Measurements from ENCODE around the gene MAN1C1. TPM values are rescaled to one million over a fixed set of nuclear protein-coding genes. Genes with fewer than 3 reads are reported as not detected.

Gene MAN1C1
- total and polyA plus RNA-seq, 9 of the 15 experiments (the other 6 are each of a cell fraction or from before 2014, with no cell fraction given), result 0.04 to 0.44 (median 0.10) TPM; not detected in 3

DNA sequence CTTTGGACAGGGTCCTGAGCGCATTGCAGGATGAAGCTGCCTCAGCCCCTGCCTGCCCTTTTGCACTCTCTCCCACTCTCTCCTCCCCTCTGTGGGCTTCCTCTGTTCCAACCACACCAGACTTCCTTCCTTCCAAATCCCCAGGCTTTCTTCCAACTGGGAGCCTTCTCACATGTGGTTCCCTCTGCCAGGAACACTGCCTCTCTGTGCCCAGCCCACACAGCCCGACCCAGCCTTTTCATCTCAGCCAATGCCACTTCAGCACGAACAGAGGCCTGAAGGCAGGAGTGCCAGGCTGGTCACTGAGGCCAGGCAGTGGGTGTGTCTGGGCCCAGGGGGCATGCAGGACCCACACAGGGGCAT, 189.3 kb downstream of the MAN1C1 start:
- FAIRE-seq (no peak), ATAC-seq (no peak), DNase-seq (ENCODE audit: extremely low read depth in 1 of 4, low spot score in 3 of 4) (no peak)
- H3K4me1 ChIP-seq (replicated peaks in 1 of 2; ENCODE audit: control insufficient read depth in 2 of 2, insufficient read depth in 2 of 2, low read length in 2 of 2), result peaks cover 10 to 36% of the 10 kb centered on the region in 2 experiments; a peak in 4 of 5 replicates
- WGBS (ENCODE audit: insufficient coverage, low coverage, missing lambda C conversion rate), result 43% methylated on average over 3 of the region's 3 CpGs
- no peaks in the 10 kb centered on the region for H3K27me3 ChIP-seq (ENCODE audit: control insufficient read depth in 2 of 2, insufficient read depth in 2 of 2, low read length in 2 of 2)
- ChIA-PET POLR2A (no interaction called here), CTCF (ENCODE audit: low intra/inter-chr PET ratio) (no interaction called here)
- H3K36me3 ChIP-seq (ENCODE audit: control insufficient read depth, insufficient read depth, low read length), result no peaks in the 10 kb centered on the region
- H3K9me3 ChIP-seq (replicated peaks; ENCODE audit: control insufficient read depth, insufficient read depth, low read depth, low read length), result no peaks in the 10 kb centered on the region
- no peak overlapping the region for H3K4me3 ChIP-seq
- no TSS peak for BruUV-seq (replicated peaks)
- no peak overlapping the region for H3K4me2 ChIP-seq (ENCODE audit: insufficient read depth, low read length)
- H4K20me1 ChIP-seq (replicated peaks; ENCODE audit: control insufficient read depth, insufficient read depth, low read length), result peaks cover 4% of the 10 kb centered on the region; the same call in 1 of the 2 replicates
- in situ Hi-C loops (cut with MboI), result no loop called here
- no peak overlapping the region for H3K27ac ChIP-seq (ENCODE audit: extremely low read depth, low read depth, low read length)
- no peaks in the 10 kb centered on the region for H3K79me2 ChIP-seq (ENCODE audit: control insufficient read depth, insufficient read depth, low read length)
- no peak overlapping the region for H2AFZ ChIP-seq (ENCODE audit: low read depth, low read length)
- no peak overlapping the region for H3K9ac ChIP-seq (ENCODE audit: insufficient read depth in 1 of 2, low read depth in 2 of 2, low read length in 2 of 2)
- H3K9me1 ChIP-seq (ENCODE audit: control insufficient read depth, insufficient read depth, low read length), result no peaks in the 10 kb centered on the region
- intact Hi-C loops (cut with micrococcal nuclease), result no loop called here
- TF ChIP-seq, protein P1, sequence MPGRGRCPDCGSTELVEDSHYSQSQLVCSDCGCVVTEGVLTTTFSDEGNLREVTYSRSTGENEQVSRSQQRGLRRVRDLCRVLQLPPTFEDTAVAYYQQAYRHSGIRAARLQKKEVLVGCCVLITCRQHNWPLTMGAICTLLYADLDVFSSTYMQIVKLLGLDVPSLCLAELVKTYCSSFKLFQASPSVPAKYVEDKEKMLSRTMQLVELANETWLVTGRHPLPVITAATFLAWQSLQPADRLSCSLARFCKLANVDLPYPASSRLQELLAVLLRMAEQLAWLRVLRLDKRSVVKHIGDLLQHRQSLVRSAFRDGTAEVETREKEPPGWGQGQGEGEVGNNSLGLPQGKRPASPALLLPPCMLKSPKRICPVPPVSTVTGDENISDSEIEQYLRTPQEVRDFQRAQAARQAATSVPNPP (IDR thresholded peaks at IDR 0.05; ENCODE audit: borderline replicate concordance, insufficient read depth, insufficient read length), result no peak
- TF ChIP-seq NONO (IDR thresholded peaks at IDR 0.05; ENCODE audit: low read depth in 2 of 2, low read length in 1 of 2), result no peak
- no peak for TF ChIP-seq ZNF146 (CRISPR knock-in tag; IDR thresholded peaks at IDR 0.05; ENCODE audit: unreplicated experiment)
- TF ChIP-seq, protein P2, sequence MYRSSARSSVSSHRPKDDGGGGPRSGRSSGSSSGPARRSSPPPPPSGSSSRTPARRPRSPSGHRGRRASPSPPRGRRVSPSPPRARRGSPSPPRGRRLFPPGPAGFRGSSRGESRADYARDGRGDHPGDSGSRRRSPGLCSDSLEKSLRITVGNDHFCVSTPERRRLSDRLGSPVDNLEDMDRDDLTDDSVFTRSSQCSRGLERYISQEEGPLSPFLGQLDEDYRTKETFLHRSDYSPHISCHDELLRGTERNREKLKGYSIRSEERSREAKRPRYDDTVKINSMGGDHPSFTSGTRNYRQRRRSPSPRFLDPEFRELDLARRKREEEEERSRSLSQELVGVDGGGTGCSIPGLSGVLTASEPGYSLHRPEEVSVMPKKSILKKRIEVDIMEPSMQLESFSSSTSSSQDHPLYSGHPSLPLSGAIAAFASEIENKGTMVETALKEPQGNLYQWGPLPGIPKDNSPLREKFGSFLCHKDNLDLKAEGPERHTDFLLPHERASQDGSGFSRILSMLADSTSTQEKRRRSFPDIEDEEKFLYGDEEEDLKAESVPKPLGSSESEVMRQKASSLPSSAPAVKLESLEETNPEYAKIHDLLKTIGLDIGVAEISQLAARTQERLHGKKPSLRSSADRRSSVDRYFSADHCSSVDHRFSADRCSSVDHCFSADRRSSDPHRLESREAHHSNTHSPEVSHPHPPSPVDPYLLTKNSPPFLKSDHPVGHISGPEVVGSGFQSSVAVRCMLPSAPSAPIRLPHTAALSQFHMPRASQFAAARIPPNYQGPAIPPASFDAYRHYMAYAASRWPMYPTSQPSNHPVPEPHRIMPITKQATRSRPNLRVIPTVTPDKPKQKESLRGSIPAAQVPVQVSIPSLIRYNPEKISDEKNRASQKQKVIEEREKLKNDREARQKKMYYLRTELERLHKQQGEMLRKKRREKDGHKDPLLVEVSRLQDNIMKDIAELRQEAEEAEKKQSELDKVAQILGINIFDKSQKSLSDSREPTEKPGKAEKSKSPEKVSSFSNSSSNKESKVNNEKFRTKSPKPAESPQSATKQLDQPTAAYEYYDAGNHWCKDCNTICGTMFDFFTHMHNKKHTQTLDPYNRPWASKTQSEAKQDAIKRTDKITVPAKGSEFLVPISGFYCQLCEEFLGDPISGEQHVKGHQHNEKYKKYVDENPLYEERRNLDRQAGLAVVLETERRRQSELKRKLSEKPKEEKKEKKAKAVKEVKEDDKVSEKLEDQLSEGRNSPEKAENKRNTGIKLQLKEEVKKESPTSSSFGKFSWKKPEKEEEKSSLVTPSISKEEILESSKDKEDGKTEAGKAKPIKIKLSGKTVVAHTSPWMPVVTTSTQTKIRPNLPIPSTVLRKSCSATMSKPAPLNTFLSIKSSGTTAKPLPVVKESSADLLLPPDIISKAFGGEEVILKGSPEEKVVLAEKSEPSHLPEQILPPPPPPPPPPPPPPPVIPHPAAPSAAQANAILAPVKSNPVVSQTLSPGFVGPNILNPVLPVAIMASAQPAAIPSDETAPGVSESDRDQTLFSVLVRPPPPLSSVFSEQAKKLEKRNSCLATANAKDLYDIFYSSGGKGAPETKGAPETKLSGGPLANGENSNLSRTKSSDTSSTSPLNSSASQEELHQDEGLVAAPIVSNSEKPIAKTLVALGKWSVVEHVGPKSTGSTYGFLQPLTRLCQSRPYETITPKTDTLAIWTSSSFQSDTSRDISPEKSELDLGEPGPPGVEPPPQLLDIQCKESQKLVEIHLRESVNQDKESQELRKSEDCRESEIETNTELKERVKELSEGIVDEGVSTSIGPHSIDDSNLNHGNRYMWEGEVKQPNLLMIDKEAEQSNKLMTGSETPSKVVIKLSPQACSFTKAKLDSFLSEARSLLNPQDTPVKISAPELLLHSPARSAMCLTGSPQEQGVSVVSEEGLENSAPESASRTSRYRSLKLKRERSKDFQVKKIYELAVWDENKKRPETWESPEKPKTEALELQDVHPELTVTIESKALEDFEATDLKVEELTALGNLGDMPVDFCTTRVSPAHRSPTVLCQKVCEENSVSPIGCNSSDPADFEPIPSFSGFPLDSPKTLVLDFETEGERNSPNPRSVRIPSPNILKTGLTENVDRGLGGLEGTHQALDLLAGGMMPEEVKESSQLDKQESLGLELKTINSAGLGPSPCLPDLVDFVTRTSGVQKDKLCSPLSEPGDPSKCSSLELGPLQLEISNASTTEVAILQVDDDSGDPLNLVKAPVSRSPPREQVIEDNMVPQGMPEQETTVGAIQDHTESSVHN (IDR thresholded peaks at IDR 0.05; ENCODE audit: borderline replicate concordance in 1 of 2, low read depth in 1 of 2), result no peak
- no peak for TF ChIP-seq EP300 (IDR thresholded peaks at IDR 0.05; ENCODE audit: low read length)
- TF ChIP-seq SREBF2 (CRISPR knock-in tag; IDR thresholded peaks at IDR 0.05), result no peak
- TF ChIP-seq ZNF174 (CRISPR knock-in tag; IDR thresholded peaks at IDR 0.05), result no peak
- no peak for TF ChIP-seq COPS2 (conservative IDR thresholded peaks at IDR 0.05)
- no peak for TF ChIP-seq TARDBP (IDR thresholded peaks at IDR 0.05)
- no peak for TF ChIP-seq SMAD2 (IDR thresholded peaks at IDR 0.05; ENCODE audit: low read depth, low read length)
- no peak for TF ChIP-seq MYNN (IDR thresholded peaks at IDR 0.05)
- no peak for TF ChIP-seq MYNN (CRISPR knock-in tag; IDR thresholded peaks at IDR 0.05)
- no peak for TF ChIP-seq NR3C1 (CRISPR knock-in tag; IDR thresholded peaks at IDR 0.05)
- no peak for TF ChIP-seq TAF7 (tag; IDR thresholded peaks at IDR 0.05)
- no peak for TF ChIP-seq CBFA2T3 (IDR thresholded peaks at IDR 0.05)
- no peak for TF ChIP-seq ARID2 (IDR thresholded peaks at IDR 0.05)
- no peak for TF ChIP-seq ZBED1 (IDR thresholded peaks at IDR 0.05)
